ENCODE data around the gene BGN. TPM values are rescaled to one million over a fixed set of nuclear protein-coding genes. Genes with fewer than 3 reads are reported as not detected.

BGN gene
- total RNA-seq, 1 experiment from 2014 or later = 0.37 TPM

DNA sequence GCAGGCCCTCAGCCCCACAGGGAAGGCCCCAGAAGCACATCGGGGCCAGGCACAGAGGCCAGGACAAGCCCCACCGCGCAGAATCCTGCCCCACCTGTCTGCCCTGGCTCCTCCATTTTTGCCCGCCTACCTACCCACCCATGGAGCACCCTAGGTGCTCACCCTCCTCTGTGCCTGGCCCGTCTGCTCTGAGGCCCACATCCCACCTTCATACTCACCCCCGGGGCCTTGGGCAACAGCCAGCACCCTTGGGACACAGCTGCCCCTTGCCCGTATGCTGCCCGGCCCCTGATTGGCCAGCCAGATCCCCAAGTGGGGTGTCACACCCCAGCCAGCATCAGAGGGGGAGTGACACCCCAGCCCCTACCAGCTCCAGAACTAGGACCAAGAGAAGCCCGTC, 38.1 kb upstream of the BGN start:
- Histone ChIP-seq H3K4me3 (replicated peaks in 1 of 2; ENCODE audit: low read depth in 1 of 2, low read length in 2 of 2) (no peak overlapping the region), H3K27ac (ENCODE audit: low read depth, low read length) (no peak overlapping the region), H4K20me1 (ENCODE audit: insufficient read depth) (no peaks in the 10 kb centered on the region), H2AFZ (ENCODE audit: low read depth, low read length, poor library complexity, severe bottlenecking) (no peak overlapping the region), H3K4me2 (ENCODE audit: low read length) (no peak overlapping the region), H3K9ac (ENCODE audit: low read length) (no peak overlapping the region), H3K9me3 (ENCODE audit: control insufficient read depth in 1 of 2, insufficient read depth in 1 of 2, low read depth in 1 of 2, low read length in 2 of 2) (no peaks in the 10 kb centered on the region), H3K27me3 (ENCODE audit: insufficient read depth, low read length) (no peaks in the 10 kb centered on the region), H3K79me2 (ENCODE audit: insufficient read depth, low read length) (no peaks in the 10 kb centered on the region), H3K4me1 (ENCODE audit: control insufficient read depth in 1 of 2, insufficient read depth in 2 of 2, low read length in 2 of 2) (no peaks in the 10 kb centered on the region), H3K9me2 (ENCODE audit: insufficient read depth) (no peaks in the 10 kb centered on the region), H3K36me3 (ENCODE audit: control insufficient read depth in 1 of 2, insufficient read depth in 2 of 2, low read length in 2 of 2) (0 out of 4 replicates have a peak, but pooled peaks cover 0 to 3% of the 10 kb centered on the region in 2 experiments)
- intact Hi-C loops (cut with micrococcal nuclease) = no loop called here
- ATAC-seq (no peak), DNase-seq (ENCODE audit: low read depth, low spot score) (no peak)
- RAD21 ChIA-PET (ENCODE audit: low non-redundant PET in 1 of 2, low total read pairs in 2 of 2, uncharacterized antibody in 2 of 2, unreplicated experiment in 2 of 2) = no interaction called here
- POLR2A ChIA-PET = no interaction called here
- no peak for TF ChIP-seq YY1 (IDR thresholded peaks at IDR 0.05; ENCODE audit: extremely low read depth, insufficient replicate concordance, low read depth, low read length)
- TF ChIP-seq REST (IDR thresholded peaks at IDR 0.05; ENCODE audit: low read depth) = no peak
- no peak for TF ChIP-seq SP1 (IDR thresholded peaks at IDR 0.05; ENCODE audit: low read depth)
- no peak for TF ChIP-seq POLR2AphosphoS5 (IDR thresholded peaks at IDR 0.05; ENCODE audit: low read depth, low read length)
- no peak for TF ChIP-seq SIN3A (IDR thresholded peaks at IDR 0.05; ENCODE audit: low read depth)
- no peak for TF ChIP-seq TCF7L2 (IDR thresholded peaks at IDR 0.05; ENCODE audit: borderline replicate concordance, extremely low read depth, insufficient read depth, insufficient read length)
- no peak for TF ChIP-seq EGR1 (IDR thresholded peaks at IDR 0.05; ENCODE audit: low read depth)
- no peak for TF ChIP-seq JUND (IDR thresholded peaks at IDR 0.05)
- no peak for TF ChIP-seq FOSL1 (IDR thresholded peaks at IDR 0.05; ENCODE audit: low read depth)
- no peak for TF ChIP-seq ATF3 (IDR thresholded peaks at IDR 0.05)
- TF ChIP-seq ZFX (IDR thresholded peaks at IDR 0.05) = no peak
- no peak for TF ChIP-seq EZH2phosphoT487 (IDR thresholded peaks at IDR 0.05; ENCODE audit: borderline replicate concordance)
- TF ChIP-seq, protein P1, sequence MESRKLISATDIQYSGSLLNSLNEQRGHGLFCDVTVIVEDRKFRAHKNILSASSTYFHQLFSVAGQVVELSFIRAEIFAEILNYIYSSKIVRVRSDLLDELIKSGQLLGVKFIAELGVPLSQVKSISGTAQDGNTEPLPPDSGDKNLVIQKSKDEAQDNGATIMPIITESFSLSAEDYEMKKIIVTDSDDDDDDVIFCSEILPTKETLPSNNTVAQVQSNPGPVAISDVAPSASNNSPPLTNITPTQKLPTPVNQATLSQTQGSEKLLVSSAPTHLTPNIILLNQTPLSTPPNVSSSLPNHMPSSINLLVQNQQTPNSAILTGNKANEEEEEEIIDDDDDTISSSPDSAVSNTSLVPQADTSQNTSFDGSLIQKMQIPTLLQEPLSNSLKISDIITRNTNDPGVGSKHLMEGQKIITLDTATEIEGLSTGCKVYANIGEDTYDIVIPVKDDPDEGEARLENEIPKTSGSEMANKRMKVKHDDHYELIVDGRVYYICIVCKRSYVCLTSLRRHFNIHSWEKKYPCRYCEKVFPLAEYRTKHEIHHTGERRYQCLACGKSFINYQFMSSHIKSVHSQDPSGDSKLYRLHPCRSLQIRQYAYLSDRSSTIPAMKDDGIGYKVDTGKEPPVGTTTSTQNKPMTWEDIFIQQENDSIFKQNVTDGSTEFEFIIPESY (IDR thresholded peaks at IDR 0.05; ENCODE audit: extremely low read depth, insufficient replicate concordance, low read length) = no peak
- TF ChIP-seq RAD21 (IDR thresholded peaks at IDR 0.05; ENCODE audit: low read depth) = no peak
- no peak for TF ChIP-seq POLR2A (IDR thresholded peaks at IDR 0.05; ENCODE audit: borderline replicate concordance, extremely low read depth, insufficient read depth, insufficient read length)
- TF ChIP-seq, protein P2, sequence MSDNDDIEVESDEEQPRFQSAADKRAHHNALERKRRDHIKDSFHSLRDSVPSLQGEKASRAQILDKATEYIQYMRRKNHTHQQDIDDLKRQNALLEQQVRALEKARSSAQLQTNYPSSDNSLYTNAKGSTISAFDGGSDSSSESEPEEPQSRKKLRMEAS (IDR thresholded peaks at IDR 0.05) = no peak
- no peak for TF ChIP-seq CBX3 (IDR thresholded peaks at IDR 0.05; ENCODE audit: low read depth)
- no peak for TF ChIP-seq EZH2 (IDR thresholded peaks at IDR 0.05)
- CTCF ChIA-PET = no interaction called here
- no TSS peak for BruUV-seq (replicated peaks)

Data from HCT116 (cell line).